PFSK-1 (cell line): ENCODE measurements around the gene LHX5.

Experiments
- FOXP2 ChIP-seq: optimal IDR thresholded peaks from 2 replicates; pipeline ENCODE3; 2011; ENCODE audit warnings: borderline replicate concordance, control low read depth, inconsistent platforms; ENCODE audit not compliant: insufficient read depth; ENCODE audit errors: extremely low read length, extremely low read depth
- POLR2AphosphoS5 ChIP-seq: IDR thresholded peaks from 2 replicates; pipeline ENCODE4 v1.6.1; 2012; ENCODE audit warnings: low read depth, mild to moderate bottlenecking, control low read depth, low read length, moderate library complexity
- SIN3A ChIP-seq: IDR thresholded peaks from 2 replicates; pipeline ENCODE4 v1.6.1; 2012; ENCODE audit warnings: mild to moderate bottlenecking, low read length, moderate library complexity, borderline replicate concordance; ENCODE audit not compliant: insufficient read depth
- TAF1 ChIP-seq: IDR thresholded peaks from 2 replicates; pipeline ENCODE4 v1.6.1; 2012; ENCODE audit warnings: low read length, control low read depth, borderline replicate concordance; ENCODE audit not compliant: insufficient read depth
- TF ChIP-seq, protein P1 (sequence below), 2 experiments: IDR thresholded peaks; 2 replicates each; pipeline versions ENCODE4 v1.6.1 to v1.8.0; 2011 to 2012; ENCODE audit warnings: low read depth in 2 of 2, low read length in 2 of 2, control low read depth in 1 of 2, inconsistent platforms in 1 of 2, mild to moderate bottlenecking in 1 of 2, moderate library complexity in 1 of 2; ENCODE audit not compliant: insufficient read depth in 1 of 2

LHX5 gene

DNA sequence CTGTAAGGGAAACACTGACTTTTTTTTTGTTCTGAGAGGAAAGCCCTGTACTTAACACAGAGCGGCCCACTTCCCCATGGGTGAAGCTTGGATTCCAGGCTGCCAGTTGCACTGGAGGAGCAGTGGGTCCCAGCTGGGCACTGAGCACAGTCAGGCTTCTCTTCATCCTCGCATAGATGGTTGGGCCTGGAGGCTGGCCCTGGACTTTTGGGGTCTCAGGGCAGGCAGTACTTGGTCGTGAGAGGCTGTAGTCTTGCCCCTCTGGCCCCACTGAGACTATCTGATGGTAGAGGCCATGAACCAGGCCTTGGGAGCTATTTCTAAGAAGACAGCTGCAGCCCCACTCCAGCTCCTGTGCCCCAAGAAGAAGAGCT is 6.2 kb upstream of the LHX5 start:
- TF ChIP-seq POLR2AphosphoS5 (no peak), TAF1 (no peak), FOXP2 (no peak), SIN3A (no peak)
- TF ChIP-seq, protein P1, sequence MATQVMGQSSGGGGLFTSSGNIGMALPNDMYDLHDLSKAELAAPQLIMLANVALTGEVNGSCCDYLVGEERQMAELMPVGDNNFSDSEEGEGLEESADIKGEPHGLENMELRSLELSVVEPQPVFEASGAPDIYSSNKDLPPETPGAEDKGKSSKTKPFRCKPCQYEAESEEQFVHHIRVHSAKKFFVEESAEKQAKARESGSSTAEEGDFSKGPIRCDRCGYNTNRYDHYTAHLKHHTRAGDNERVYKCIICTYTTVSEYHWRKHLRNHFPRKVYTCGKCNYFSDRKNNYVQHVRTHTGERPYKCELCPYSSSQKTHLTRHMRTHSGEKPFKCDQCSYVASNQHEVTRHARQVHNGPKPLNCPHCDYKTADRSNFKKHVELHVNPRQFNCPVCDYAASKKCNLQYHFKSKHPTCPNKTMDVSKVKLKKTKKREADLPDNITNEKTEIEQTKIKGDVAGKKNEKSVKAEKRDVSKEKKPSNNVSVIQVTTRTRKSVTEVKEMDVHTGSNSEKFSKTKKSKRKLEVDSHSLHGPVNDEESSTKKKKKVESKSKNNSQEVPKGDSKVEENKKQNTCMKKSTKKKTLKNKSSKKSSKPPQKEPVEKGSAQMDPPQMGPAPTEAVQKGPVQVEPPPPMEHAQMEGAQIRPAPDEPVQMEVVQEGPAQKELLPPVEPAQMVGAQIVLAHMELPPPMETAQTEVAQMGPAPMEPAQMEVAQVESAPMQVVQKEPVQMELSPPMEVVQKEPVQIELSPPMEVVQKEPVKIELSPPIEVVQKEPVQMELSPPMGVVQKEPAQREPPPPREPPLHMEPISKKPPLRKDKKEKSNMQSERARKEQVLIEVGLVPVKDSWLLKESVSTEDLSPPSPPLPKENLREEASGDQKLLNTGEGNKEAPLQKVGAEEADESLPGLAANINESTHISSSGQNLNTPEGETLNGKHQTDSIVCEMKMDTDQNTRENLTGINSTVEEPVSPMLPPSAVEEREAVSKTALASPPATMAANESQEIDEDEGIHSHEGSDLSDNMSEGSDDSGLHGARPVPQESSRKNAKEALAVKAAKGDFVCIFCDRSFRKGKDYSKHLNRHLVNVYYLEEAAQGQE (IDR thresholded peaks at IDR 0.05; ENCODE audit: insufficient read depth in 1 of 2, low read depth in 2 of 2, low read length in 2 of 2), result no peak

DNA sequence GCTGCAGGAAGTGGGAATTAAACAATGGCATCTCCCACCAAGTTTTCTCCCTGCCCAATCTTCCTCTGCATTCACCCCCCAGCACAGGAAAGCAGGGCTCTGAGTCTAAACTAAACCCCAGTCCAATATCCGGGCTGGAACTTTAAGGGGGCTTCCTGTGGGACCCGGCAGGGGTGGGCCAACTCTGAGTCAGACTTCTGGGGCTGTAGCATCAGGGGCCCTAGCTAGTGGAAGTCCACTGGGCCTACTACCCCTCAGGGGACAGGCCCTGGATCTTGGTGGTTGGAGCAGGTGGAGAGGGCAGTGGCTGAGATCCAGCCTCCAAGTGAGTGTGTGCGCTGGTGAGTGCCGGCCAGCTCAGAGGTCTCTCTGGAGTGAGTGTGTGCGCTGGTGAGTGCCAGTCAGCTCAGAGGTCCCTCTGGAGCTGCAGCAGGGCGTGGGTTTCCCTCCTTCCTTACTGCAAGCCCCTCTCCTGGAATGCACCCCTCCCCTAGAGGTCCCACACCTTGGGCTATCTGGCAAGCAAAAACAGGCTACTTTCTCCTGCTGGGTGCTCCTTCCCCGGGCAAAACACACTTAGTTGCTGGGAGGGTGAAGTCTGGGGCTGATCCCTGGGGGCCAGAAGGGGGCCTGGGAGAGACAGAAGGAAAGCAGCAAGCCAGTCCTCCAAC is 5.6 kb upstream of the LHX5 start:
- TF ChIP-seq SIN3A (no peak), POLR2AphosphoS5 (no peak), FOXP2 (no peak), TAF1 (no peak)
- TF ChIP-seq, protein P1 (IDR thresholded peaks at IDR 0.05; ENCODE audit: insufficient read depth in 1 of 2, low read depth in 2 of 2, low read length in 2 of 2), result no peak

DNA sequence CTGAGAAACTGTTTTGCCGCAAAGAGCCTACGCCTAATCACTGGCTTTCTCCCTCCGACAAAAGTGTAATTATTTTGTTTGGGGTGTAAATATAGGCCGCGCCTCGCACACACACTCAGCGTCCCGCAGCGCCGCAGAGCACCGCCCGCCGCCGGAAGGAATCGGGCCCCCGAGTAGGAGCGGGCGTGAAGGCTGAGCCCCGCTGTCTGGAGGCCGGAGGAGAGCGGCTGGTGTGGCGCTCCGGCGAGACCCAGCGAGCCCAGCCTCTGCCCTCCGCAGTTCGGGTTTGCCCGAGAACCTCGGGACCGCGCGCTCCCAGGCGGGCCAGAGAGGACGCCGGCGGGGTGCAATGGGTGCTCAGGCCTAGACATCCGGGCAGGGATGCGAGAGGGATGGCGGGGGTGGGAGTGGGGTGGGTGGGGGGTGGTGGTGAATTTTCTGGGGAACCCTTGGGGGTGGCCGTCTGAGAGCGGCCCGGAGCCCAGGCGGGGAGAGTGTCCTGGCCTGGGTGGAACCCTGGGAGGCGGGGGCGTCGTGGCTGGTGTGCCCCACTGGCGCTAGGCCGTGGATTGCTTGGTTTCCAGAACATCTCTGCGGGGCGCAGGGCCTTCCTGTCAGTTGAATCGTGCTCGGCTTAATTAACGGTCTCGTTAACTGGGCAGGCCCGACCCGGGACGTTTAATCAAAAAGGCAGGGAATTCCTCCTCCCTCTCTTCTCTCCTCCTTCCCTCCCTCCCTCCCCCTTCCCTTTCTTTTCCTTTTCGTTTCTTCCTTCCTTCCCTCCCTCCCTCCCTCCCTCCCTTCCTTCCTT is 4.7 kb upstream of the LHX5 start:
- no peak for TF ChIP-seq SIN3A
- no peak for TF ChIP-seq POLR2AphosphoS5

DNA sequence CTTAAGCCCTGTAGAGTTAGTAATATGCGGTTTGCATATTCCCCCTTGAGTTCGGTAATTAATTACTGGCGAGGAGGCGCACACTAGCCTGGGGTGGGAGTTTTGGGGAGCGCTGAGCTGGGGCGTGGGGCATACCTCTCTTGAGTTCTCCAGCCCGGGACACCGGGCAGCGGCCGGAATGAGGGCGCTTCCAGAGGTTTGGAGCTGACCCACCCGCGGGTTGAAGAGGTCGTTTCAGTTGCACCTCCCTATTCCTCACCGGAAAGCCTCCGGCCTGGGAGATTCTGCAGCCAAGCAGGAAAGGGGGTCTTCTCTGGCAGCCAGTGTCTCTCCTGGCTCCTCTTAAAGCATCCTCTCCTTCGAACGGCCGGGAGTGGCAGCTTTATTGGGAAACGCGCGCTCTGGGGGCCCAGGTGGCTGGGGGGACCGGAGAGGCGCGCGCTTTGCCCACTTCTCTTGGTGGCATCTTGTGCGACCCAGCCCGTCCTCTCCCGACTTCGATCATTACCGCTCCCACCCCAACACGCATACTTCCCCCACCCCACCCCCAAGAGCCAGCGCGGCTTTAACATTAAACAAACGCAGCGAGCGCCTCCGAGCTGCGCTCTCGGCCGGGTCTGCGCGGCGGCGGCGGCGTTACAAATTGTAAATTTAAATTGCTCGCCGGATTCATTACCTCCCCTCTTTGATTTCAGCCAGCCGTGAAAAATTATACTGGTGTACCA is 3.9 kb upstream of the LHX5 start:
- TF ChIP-seq POLR2AphosphoS5, result no peak
- no peak for TF ChIP-seq FOXP2

DNA sequence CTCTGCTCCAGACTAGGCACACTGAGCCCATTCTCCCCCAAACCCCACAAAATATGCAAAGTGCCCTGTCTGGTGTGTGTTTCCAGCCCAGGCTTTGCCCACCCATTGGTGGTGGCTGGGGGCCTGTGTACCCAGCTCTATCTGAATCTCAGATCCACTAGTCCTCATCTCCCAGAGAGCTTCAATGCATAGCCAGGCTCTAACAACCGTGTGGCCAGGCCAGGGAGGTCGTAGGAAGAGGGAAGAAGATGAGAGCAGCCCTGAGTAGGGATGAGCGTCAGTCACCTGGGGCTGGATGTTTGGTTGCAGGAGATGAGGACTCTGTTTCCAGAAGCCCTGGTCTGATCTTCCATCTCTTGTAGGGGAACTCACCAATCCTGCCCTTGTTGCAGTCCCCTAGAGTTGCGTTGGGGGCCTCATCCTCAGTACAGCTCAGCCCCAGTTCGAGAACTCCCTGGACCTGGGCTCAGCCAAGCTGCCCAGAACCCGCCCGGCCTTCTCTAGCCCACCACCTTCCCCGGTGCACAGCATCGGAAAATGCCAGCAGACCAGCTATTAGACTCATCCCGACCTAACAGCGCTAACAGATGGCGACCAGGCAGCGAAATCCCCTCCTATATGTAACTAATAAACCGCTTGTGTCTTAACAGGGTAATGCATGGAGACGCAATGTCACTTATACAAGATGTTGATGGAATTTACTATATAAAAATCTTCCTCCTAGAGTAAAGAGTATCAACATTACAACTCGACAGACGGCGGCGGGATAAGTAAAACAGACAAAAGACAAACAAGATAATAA is 3.2 kb upstream of the LHX5 start:
- no peak for TF ChIP-seq POLR2AphosphoS5
- no peak for TF ChIP-seq FOXP2
- TF ChIP-seq TAF1, result no peak
- TF ChIP-seq, protein P1 (IDR thresholded peaks at IDR 0.05; ENCODE audit: insufficient read depth in 1 of 2, low read depth in 2 of 2, low read length in 2 of 2), result no peak
- no peak for TF ChIP-seq SIN3A
